Esophagus muscularis mucosa (tissue), 4 donors: ENCODE data around the gene CYBB.

Source experiments
- CTCF ChIP-seq, 3 experiments: fragments of 200-600 bp in 2 of 3; fragments of 450-650 bp in 1 of 3; sonication (generic) in 2 of 3; IDR thresholded peaks; one replicate each; pipeline ENCODE4 v1.5.1; 2017 to 2019; ENCODE audit warnings: antibody characterized with exemption in 3 of 3, mild to moderate bottlenecking in 2 of 3, moderate library complexity in 1 of 3
- EP300 ChIP-seq: sonication (generic); formaldehyde crosslinking; IDR thresholded peaks from one replicate; pipeline ENCODE4 v1.6.1; 2017; ENCODE audit warnings: antibody characterized with exemption
- POLR2A ChIP-seq: fragments of 450-650 bp; IDR thresholded peaks from one replicate; pipeline ENCODE4 v1.6.1; 2017; ENCODE audit warnings: antibody characterized with exemption, moderate library complexity, mild to moderate bottlenecking, low read depth
- POLR2AphosphoS5 ChIP-seq, 2 donors: sonication (generic); formaldehyde crosslinking; IDR thresholded peaks; one replicate each; pipeline ENCODE4 v1.6.1; 2017; ENCODE audit warnings: antibody characterized with exemption in 2 of 2

- no peak for TF ChIP-seq CTCF (IDR thresholded peaks at IDR 0.05)
- no peak for TF ChIP-seq POLR2A
- TF ChIP-seq POLR2AphosphoS5 (IDR thresholded peaks at IDR 0.05), result no peak
- TF ChIP-seq EP300, result no peak
Observed at GRCh38 chrX:37759351-37759750, 20.5 kb upstream of the CYBB start.
